HL-60 (cell line): ENCODE results near the gene WDR93.

Experiments used
- POLR2AphosphoS5 ChIP-seq: IDR thresholded peaks from 2 replicates; pipeline ENCODE4 v1.6.1; 2012; ENCODE audit warnings: low read depth
- TF ChIP-seq, protein P1 (sequence below): IDR thresholded peaks from one replicate; pipeline ENCODE4 v1.5.1; 2011; ENCODE audit warnings: low read length, control low read depth, inconsistent platforms; ENCODE audit not compliant: insufficient read depth
- TF ChIP-seq, protein P2 (sequence below): IDR thresholded peaks from 2 replicates; pipeline ENCODE4 v1.6.1; 2012; ENCODE audit warnings: low read depth; ENCODE audit not compliant: insufficient replicate concordance

GRCh38 chr15:89749054-89749453, 58.4 kb downstream of the WDR93 start:
- TF ChIP-seq, protein P1, sequence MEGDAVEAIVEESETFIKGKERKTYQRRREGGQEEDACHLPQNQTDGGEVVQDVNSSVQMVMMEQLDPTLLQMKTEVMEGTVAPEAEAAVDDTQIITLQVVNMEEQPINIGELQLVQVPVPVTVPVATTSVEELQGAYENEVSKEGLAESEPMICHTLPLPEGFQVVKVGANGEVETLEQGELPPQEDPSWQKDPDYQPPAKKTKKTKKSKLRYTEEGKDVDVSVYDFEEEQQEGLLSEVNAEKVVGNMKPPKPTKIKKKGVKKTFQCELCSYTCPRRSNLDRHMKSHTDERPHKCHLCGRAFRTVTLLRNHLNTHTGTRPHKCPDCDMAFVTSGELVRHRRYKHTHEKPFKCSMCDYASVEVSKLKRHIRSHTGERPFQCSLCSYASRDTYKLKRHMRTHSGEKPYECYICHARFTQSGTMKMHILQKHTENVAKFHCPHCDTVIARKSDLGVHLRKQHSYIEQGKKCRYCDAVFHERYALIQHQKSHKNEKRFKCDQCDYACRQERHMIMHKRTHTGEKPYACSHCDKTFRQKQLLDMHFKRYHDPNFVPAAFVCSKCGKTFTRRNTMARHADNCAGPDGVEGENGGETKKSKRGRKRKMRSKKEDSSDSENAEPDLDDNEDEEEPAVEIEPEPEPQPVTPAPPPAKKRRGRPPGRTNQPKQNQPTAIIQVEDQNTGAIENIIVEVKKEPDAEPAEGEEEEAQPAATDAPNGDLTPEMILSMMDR = no peak
- no peak for TF ChIP-seq POLR2AphosphoS5
- TF ChIP-seq, protein P2, sequence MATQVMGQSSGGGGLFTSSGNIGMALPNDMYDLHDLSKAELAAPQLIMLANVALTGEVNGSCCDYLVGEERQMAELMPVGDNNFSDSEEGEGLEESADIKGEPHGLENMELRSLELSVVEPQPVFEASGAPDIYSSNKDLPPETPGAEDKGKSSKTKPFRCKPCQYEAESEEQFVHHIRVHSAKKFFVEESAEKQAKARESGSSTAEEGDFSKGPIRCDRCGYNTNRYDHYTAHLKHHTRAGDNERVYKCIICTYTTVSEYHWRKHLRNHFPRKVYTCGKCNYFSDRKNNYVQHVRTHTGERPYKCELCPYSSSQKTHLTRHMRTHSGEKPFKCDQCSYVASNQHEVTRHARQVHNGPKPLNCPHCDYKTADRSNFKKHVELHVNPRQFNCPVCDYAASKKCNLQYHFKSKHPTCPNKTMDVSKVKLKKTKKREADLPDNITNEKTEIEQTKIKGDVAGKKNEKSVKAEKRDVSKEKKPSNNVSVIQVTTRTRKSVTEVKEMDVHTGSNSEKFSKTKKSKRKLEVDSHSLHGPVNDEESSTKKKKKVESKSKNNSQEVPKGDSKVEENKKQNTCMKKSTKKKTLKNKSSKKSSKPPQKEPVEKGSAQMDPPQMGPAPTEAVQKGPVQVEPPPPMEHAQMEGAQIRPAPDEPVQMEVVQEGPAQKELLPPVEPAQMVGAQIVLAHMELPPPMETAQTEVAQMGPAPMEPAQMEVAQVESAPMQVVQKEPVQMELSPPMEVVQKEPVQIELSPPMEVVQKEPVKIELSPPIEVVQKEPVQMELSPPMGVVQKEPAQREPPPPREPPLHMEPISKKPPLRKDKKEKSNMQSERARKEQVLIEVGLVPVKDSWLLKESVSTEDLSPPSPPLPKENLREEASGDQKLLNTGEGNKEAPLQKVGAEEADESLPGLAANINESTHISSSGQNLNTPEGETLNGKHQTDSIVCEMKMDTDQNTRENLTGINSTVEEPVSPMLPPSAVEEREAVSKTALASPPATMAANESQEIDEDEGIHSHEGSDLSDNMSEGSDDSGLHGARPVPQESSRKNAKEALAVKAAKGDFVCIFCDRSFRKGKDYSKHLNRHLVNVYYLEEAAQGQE = no peak
